Measurements from ENCODE around the gene SMC5. TPM values are rescaled to one million over a fixed set of nuclear protein-coding genes. Genes with fewer than 3 reads are reported as not detected.

Gene SMC5
- total and polyA plus RNA-seq, 8 donors, result 25.5 to 96.0 (median 74.2) TPM

DNA sequence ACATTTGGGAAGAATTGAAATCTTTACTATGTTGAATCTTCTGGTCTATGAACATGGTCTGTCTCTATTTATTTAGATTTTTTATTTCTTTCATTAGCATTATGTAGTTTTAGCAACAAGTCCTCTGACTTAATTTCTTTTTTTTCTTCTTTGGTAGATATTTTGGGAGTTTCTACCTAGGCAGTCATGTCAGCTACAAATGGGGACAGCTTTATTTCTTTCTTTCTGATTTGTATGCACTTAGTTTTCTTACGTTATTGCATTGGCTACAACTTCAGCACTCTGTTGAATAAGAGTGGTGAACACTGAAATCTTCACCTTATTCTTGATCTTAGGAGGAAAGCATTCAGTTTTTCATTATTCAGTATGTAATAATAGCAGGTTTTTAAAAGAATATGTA lies 33.5 kb downstream of the SMC5 start:
- ATAC-seq (no peak), DNase-seq (no peak)
- TF ChIP-seq CTCF (IDR thresholded peaks at IDR 0.05), result no peak
- no peak overlapping the region for H3K4me3 ChIP-seq
- H3K9me3 ChIP-seq, result peaks cover 0 to 7% of the 10 kb centered on the region in 2 donors
- intact Hi-C loops (cut with DNase I), result no loop called here
- peaks cover 3 to 33% of the 10 kb centered on the region in 2 donors for H3K36me3 ChIP-seq
- no peaks in the 10 kb centered on the region for H3K4me1 ChIP-seq
- H3K27ac ChIP-seq, result no peak overlapping the region
- H3K27me3 ChIP-seq, result no peaks in the 10 kb centered on the region

- Histone ChIP-seq H3K4me1 (no peaks in the 10 kb centered on the region), H3K27ac (no peak overlapping the region), H3K9me3 (peaks cover 0 to 7% of the 10 kb centered on the region in 2 donors), H3K27me3 (no peaks in the 10 kb centered on the region), H3K4me3 (no peak overlapping the region), H3K36me3 (peaks cover 3 to 36% of the 10 kb centered on the region in 2 donors)
- intact Hi-C loops (cut with DNase I), result no loop called here
- ATAC-seq, result no peak
- TF ChIP-seq CTCF (IDR thresholded peaks at IDR 0.05), result no peak
- DNase-seq, result no peak
Observed at GRCh38 chr9:70293214-70293613, 34.4 kb downstream of the SMC5 start.

DNA sequence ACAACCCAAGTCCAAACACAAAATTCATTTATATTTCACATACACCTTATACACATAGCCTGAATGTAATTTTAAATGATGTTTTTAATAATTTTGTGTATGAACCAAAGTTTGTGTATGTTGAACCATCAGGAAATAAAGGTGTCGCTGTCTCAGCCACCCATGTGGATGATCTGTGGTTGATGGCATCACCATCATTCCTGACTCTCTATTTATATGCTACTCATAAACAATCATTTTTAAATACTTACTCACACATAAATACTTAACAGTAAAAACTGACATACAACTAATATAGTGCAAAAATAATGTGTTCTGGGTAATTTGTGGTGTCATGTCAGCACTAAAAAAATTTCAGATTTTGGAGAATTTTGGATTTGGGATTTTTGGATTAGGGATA lies 38.4 kb downstream of the SMC5 start:
- Histone ChIP-seq H3K27ac (no peak overlapping the region), H3K36me3 (peaks cover 3 to 54% of the 10 kb centered on the region in 2 donors)

DNA sequence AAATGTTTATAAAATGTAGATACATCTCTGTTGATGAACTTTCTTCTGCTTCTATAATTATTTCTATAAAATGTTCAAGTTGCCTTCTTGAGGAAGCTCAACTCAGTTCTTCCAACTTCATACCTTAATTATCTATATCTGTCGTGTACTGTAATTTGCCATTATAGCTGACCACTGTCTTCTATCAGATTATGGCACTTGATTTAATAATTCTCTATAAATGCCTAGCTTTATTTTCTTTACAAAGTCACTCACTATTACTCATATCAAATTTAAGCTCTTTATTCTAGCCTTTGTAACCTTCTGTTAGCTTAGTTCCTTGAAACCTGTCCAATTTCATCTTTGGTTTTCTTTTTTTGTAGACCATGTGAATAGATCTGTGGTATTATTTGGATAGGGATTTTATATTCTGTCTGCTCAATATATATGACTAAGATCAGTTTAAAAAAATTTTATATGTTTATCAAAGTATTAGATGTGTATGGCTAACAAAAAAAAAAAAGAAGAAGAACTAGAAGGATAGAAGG lies 39.5 kb downstream of the SMC5 start:
- Histone ChIP-seq H3K4me1 (no peaks in the 10 kb centered on the region), H3K36me3 (peaks cover 0 to 61% of the 10 kb centered on the region in 2 donors), H3K27me3 (no peaks in the 10 kb centered on the region), H3K9me3 (no peaks in the 10 kb centered on the region), H3K27ac (no peak overlapping the region), H3K4me3 (no peak overlapping the region)
- TF ChIP-seq CTCF (IDR thresholded peaks at IDR 0.05), result no peak
- DNase-seq, result no peak
- no peak for ATAC-seq
- intact Hi-C loops (cut with DNase I), result no loop called here

More for the DNA sequence above, 38.4 kb downstream of the SMC5 start:
- Histone ChIP-seq H3K9me3 (peaks cover 0 to 2% of the 10 kb centered on the region in 2 donors), H3K4me3 (no peak overlapping the region), H3K27me3 (no peaks in the 10 kb centered on the region), H3K4me1 (no peaks in the 10 kb centered on the region)
- DNase-seq, result no peak
- TF ChIP-seq CTCF (IDR thresholded peaks at IDR 0.05), result no peak
- no peak for ATAC-seq
- intact Hi-C loops (cut with DNase I), result no loop called here

GRCh38 chr9:70303268-70303667 lies 44.5 kb downstream of the SMC5 start:
- H3K4me3 ChIP-seq, result no peak overlapping the region
- intact Hi-C loops (cut with DNase I), result no loop called here
- no peaks in the 10 kb centered on the region for H3K9me3 ChIP-seq
- no peak for TF ChIP-seq CTCF (IDR thresholded peaks at IDR 0.05)
- no peaks in the 10 kb centered on the region for H3K27me3 ChIP-seq
- DNase-seq (no peak), ATAC-seq (no peak)
- H3K4me1 ChIP-seq, result no peaks in the 10 kb centered on the region
- no peak overlapping the region for H3K27ac ChIP-seq
- H3K36me3 ChIP-seq, result peaks cover 0 to 81% of the 10 kb centered on the region in 2 donors

Data from left lung (tissue), 10 donors.